H9 (cell line): ENCODE measurements around the gene RARA. TPM values are rescaled to one million over a fixed set of nuclear protein-coding genes. Genes with fewer than 3 reads are reported as not detected.

Experiments used
- DNase-seq: peaks from one replicate; pipeline ENCODE4 v3.0.0-alpha.2; 2017
- H2AFZ ChIP-seq: one replicate; pipeline ENCODE4 v1.6.1; 2013; ENCODE audit warnings: mild to moderate bottlenecking, low read length, control low read depth, moderate library complexity
- H2AK5ac ChIP-seq: 2 replicates; pipeline ENCODE4 v1.6.1; 2013; ENCODE audit warnings: low read length, control low read depth, mixed read lengths; ENCODE audit not compliant: insufficient read length
- H2BK120ac ChIP-seq: one replicate; pipeline ENCODE4 v1.6.1; 2013; ENCODE audit warnings: low read depth, mild to moderate bottlenecking, low read length, control low read depth, inconsistent platforms; ENCODE audit not compliant: poor library complexity, severe bottlenecking
- H2BK12ac ChIP-seq: 2 replicates; pipeline ENCODE4 v1.6.1; 2013; ENCODE audit warnings: low read length, control low read depth, mixed read lengths, low read depth; ENCODE audit not compliant: insufficient read length
- H2BK15ac ChIP-seq: 2 replicates; pipeline ENCODE4 v1.6.1; 2013; ENCODE audit warnings: low read depth, low read length, control low read depth
- H2BK20ac ChIP-seq: one replicate; pipeline ENCODE4 v1.6.1; 2013; ENCODE audit warnings: low read depth, mild to moderate bottlenecking, low read length, control low read depth, inconsistent platforms; ENCODE audit not compliant: poor library complexity, severe bottlenecking
- H2BK5ac ChIP-seq: 2 replicates; pipeline ENCODE4 v1.6.1; 2013; ENCODE audit warnings: low read length, control low read depth, mixed read lengths; ENCODE audit not compliant: insufficient read length
- H3K14ac ChIP-seq: 2 replicates; pipeline ENCODE4 v1.6.1; 2013; ENCODE audit warnings: low read length, control low read depth; ENCODE audit not compliant: insufficient read depth
- H3K18ac ChIP-seq: 2 replicates; pipeline ENCODE4 v1.6.1; 2013; ENCODE audit warnings: low read depth, mild to moderate bottlenecking, mixed read lengths, low read length, control low read depth; ENCODE audit not compliant: insufficient read length
- H3K23ac ChIP-seq: 2 replicates; pipeline ENCODE4 v1.6.1; 2013; ENCODE audit warnings: low read length, control low read depth, mixed read lengths, low read depth; ENCODE audit not compliant: insufficient read length
- H3K23me2 ChIP-seq: 2 replicates; pipeline ENCODE4 v1.6.1; 2013; ENCODE audit warnings: low read depth, mild to moderate bottlenecking, mixed read lengths, low read length, control low read depth; ENCODE audit not compliant: insufficient read length, poor library complexity, severe bottlenecking
- H3K27ac ChIP-seq: 2 replicates; pipeline ENCODE4 v1.5.1; 2013; ENCODE audit warnings: low read length, control low read depth, mixed read lengths, low read depth; ENCODE audit not compliant: insufficient read length
- H3K27me3 ChIP-seq: 2 replicates; pipeline ENCODE4 v1.6.1; 2013; ENCODE audit warnings: low read length, control low read depth, inconsistent platforms; ENCODE audit not compliant: insufficient read depth
- H3K4ac ChIP-seq: 2 replicates; pipeline ENCODE4 v1.6.1; 2013; ENCODE audit warnings: low read depth, mild to moderate bottlenecking, control low read depth, inconsistent platforms, low read length, moderate library complexity
- H3K4me1 ChIP-seq: 2 replicates; pipeline ENCODE4 v1.6.1; 2013; ENCODE audit warnings: low read length, control low read depth, inconsistent platforms; ENCODE audit not compliant: insufficient read depth
- H3K4me2 ChIP-seq: 2 replicates; pipeline ENCODE4 v1.6.1; 2013; ENCODE audit warnings: low read length, control low read depth, mixed read lengths; ENCODE audit not compliant: insufficient read length, insufficient read depth
- H3K56ac ChIP-seq: 2 replicates; pipeline ENCODE4 v1.6.1; 2013; ENCODE audit warnings: low read depth, mild to moderate bottlenecking, mixed read lengths, low read length, control low read depth; ENCODE audit not compliant: insufficient read length
- H3K79me1 ChIP-seq: 2 replicates; pipeline ENCODE4 v1.6.1; 2013; ENCODE audit warnings: low read depth, mild to moderate bottlenecking, moderate library complexity, low read length, control low read depth, inconsistent platforms; ENCODE audit not compliant: insufficient read depth, poor library complexity, severe bottlenecking
- H3K79me2 ChIP-seq: 2 replicates; pipeline ENCODE4 v1.6.1; 2013; ENCODE audit warnings: low read length, control low read depth, inconsistent platforms; ENCODE audit not compliant: insufficient read depth
- H3K9ac ChIP-seq: 2 replicates; pipeline ENCODE4 v1.6.1; 2013; ENCODE audit warnings: low read length, control low read depth, mixed read lengths; ENCODE audit not compliant: insufficient read length; ENCODE audit errors: extremely low read depth
- H3K9me3 ChIP-seq: one replicate; pipeline ENCODE4 v1.6.1; 2013; ENCODE audit warnings: low read depth, low read length, inconsistent platforms; ENCODE audit not compliant: control insufficient read depth
- H3T11ph ChIP-seq: one replicate; pipeline ENCODE4 v1.6.1; 2013; ENCODE audit warnings: mild to moderate bottlenecking, low read length, control low read depth, inconsistent platforms
- H4K20me1 ChIP-seq: one replicate; pipeline ENCODE4 v1.6.1; 2013; ENCODE audit not compliant: control insufficient read depth, insufficient read length, insufficient read depth
- H4K5ac ChIP-seq: 2 replicates; pipeline ENCODE4 v1.6.1; 2013; ENCODE audit warnings: low read depth, mild to moderate bottlenecking, mixed read lengths, low read length, control low read depth; ENCODE audit not compliant: insufficient read length
- H4K8ac ChIP-seq: replicated peaks from 2 replicates; pipeline ENCODE4 v1.6.1; 2013; ENCODE audit warnings: low read length, control low read depth, mixed read lengths, low read depth; ENCODE audit not compliant: insufficient read length
- H4K91ac ChIP-seq: 2 replicates; pipeline ENCODE4 v1.6.1; 2013; ENCODE audit warnings: low read depth, mild to moderate bottlenecking, moderate library complexity, mixed read lengths, low read length, control low read depth; ENCODE audit not compliant: insufficient read length
- H3K27ac Mint-ChIP-seq, 3 experiments: 2 replicates in 2 of 3; 3 replicates in 1 of 3; pipeline ENCODE4 v1.8.0; 2020 to 2021; ENCODE audit warnings: mixed read lengths in 3 of 3, mild to moderate bottlenecking in 1 of 3, moderate library complexity in 1 of 3
- H3K27me3 Mint-ChIP-seq: 2 replicates; pipeline ENCODE4 v1.8.0; 2021; ENCODE audit warnings: low read depth, mild to moderate bottlenecking, moderate library complexity, mixed read lengths
- H3K36me3 Mint-ChIP-seq, 3 experiments: 2 replicates in 2 of 3; 3 replicates in 1 of 3; pipeline ENCODE4 v1.8.0; 2020 to 2021; ENCODE audit warnings: low read depth in 3 of 3, mixed read lengths in 3 of 3; ENCODE audit not compliant: insufficient read depth in 1 of 3
- H3K4me1 Mint-ChIP-seq, 2 experiments: 2 replicates each; pipeline ENCODE4 v1.8.0; 2020; ENCODE audit warnings: mixed read lengths in 2 of 2
- H3K4me3 Mint-ChIP-seq, 2 experiments: 2 replicates in 1 of 2; 3 replicates in 1 of 2; pipeline ENCODE4 v1.8.0; 2020 to 2021; ENCODE audit warnings: mild to moderate bottlenecking in 2 of 2, mixed read lengths in 2 of 2, moderate library complexity in 1 of 2
- H3K9me3 Mint-ChIP-seq, 2 experiments: 2 replicates in 1 of 2; 3 replicates in 1 of 2; pipeline ENCODE4 v1.8.0; 2020; ENCODE audit warnings: mild to moderate bottlenecking in 2 of 2, mixed read lengths in 2 of 2, moderate library complexity in 1 of 2
- WGBS: extraction: QIAGEN DNeasy Blood & Tissue Kit; methylation state at CpG from one replicate; pipeline ENCODE4 v1.1.7; 2013; ENCODE audit warnings: missing lambda C conversion rate, low lambda C conversion rate, mixed read lengths; ENCODE audit not compliant: insufficient read length; ENCODE audit errors: extremely low coverage; 5-methylcytosine and 5-hydroxymethylcytosine counted together
- total RNA-seq: library from RNA; stranded (reverse); gene quantifications from 2 replicates; pipeline ENCODE4 v1.2.1, GENCODE V29; 2021
- TF ChIP-seq, protein P1 (sequence below): fragments of 200-600 bp; sonication (generic); conservative IDR thresholded peaks from 3 replicates; pipeline ENCODE4 v1.8.0; 2021; ENCODE audit warnings: antibody characterized with exemption, mild to moderate bottlenecking

The RARA gene
- total RNA-seq, 1 experiment from 2014 or later: 17.6 TPM

DNA sequence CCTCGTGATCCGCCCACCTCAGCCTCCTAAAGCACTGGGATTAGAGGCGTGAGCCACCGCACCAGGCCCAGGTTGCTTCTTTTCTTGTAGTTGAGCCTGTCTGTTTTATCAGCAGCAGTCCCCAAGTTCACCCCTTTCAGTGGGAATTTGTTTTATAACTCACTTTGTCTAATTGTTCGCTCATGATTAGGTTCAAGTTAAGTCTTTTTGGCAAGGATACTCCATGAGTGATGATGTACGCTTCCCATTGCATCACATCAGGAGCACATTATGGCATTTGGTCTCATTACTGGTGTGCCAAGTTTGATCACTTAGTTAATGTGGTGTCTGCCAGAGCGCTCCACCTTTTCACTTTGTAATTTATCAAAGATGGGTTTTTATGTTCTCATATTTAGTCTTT lies 70.0 kb downstream of the RARA start:
- Mint-ChIP-seq H3K27me3 (no peaks in the 10 kb centered on the region; the same call in 1 of the 2 replicates), H3K36me3 (no peaks in the 10 kb centered on the region), H3K4me3 (no peak overlapping the region), H3K4me1 (peaks cover 7 to 10% of the 10 kb centered on the region in 2 experiments), H3K9me3 (peaks cover 0 to 4% of the 10 kb centered on the region in 2 experiments; a peak in 1 of 5 replicates), H3K27ac (no peak overlapping the region; a peak in 1 of 7 replicates)
- WGBS: no CpG with 5 or more reads among the region's 7 CpGs
- Histone ChIP-seq H2AK5ac (no peak overlapping the region), H3K56ac (no peak overlapping the region), H3K18ac (no peak overlapping the region), H4K20me1 (no peaks in the 10 kb centered on the region), H3K4me2 (no peak overlapping the region), H3K9ac (no peak overlapping the region), H3K4ac (no peak overlapping the region), H2BK5ac (no peak overlapping the region), H4K91ac (no peak overlapping the region), H3K79me1 (no peaks in the 10 kb centered on the region), H3K9me3 (no peaks in the 10 kb centered on the region), H2BK120ac (no peak overlapping the region), H3K23ac (no peak overlapping the region), H2BK15ac (no peak overlapping the region), H4K5ac (no peak overlapping the region), H2BK12ac (no peak overlapping the region), H2AFZ (no peak overlapping the region), H2BK20ac (no peak overlapping the region), H3T11ph (no peak overlapping the region), H3K23me2 (no peaks in the 10 kb centered on the region), H3K4me1 (no peaks in the 10 kb centered on the region), H4K8ac (no peak overlapping the region), H3K27me3 (no peaks in the 10 kb centered on the region), H3K14ac (no peak overlapping the region), H3K27ac (no peak overlapping the region), H3K79me2 (no peaks in the 10 kb centered on the region)
- DNase-seq: no peak
- TF ChIP-seq, protein P1, sequence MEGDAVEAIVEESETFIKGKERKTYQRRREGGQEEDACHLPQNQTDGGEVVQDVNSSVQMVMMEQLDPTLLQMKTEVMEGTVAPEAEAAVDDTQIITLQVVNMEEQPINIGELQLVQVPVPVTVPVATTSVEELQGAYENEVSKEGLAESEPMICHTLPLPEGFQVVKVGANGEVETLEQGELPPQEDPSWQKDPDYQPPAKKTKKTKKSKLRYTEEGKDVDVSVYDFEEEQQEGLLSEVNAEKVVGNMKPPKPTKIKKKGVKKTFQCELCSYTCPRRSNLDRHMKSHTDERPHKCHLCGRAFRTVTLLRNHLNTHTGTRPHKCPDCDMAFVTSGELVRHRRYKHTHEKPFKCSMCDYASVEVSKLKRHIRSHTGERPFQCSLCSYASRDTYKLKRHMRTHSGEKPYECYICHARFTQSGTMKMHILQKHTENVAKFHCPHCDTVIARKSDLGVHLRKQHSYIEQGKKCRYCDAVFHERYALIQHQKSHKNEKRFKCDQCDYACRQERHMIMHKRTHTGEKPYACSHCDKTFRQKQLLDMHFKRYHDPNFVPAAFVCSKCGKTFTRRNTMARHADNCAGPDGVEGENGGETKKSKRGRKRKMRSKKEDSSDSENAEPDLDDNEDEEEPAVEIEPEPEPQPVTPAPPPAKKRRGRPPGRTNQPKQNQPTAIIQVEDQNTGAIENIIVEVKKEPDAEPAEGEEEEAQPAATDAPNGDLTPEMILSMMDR: no peak
